Upper lobe of left lung (tissue), 6 donors: ENCODE data around the gene CAPN3. TPM values are rescaled to one million over a fixed set of nuclear protein-coding genes. Genes with fewer than 3 reads are reported as not detected.

Experiments used
- ATAC-seq, 2 donors: fragments of 200-7000 bp; cut with Tn5 transposase; one replicate each; pipeline ENCODE4 v1.9.1; 2022; ENCODE audit warnings: mild to moderate bottlenecking in 2 of 2, moderate library complexity in 2 of 2; ENCODE audit not compliant: low FRiP score in 2 of 2
- DNase-seq, 2 donors: peaks; one replicate each; pipeline ENCODE4 v3.0.0-alpha.2; 2019 to 2020
- H3K27ac ChIP-seq, 4 donors: fragments of 200-600 bp; sonication (generic); one replicate each; pipeline ENCODE4 v1.5.1; 2016 to 2019
- H3K27me3 ChIP-seq, 4 donors: fragments of 200-600 bp; sonication (generic); one replicate each; pipeline ENCODE4 v1.5.1; 2017 to 2019
- H3K36me3 ChIP-seq, 4 donors: fragments of 200-600 bp; sonication (generic); one replicate each; pipeline ENCODE4 v1.5.1; 2016 to 2019
- H3K4me1 ChIP-seq, 4 donors: fragments of 200-600 bp; sonication (generic); one replicate each; pipeline ENCODE4 v1.5.1; 2018 to 2019
- H3K4me3 ChIP-seq, 4 donors: fragments of 200-600 bp; sonication (generic); one replicate each; pipeline ENCODE4 v1.5.1; 2017 to 2019; ENCODE audit warnings: mild to moderate bottlenecking in 2 of 4, moderate library complexity in 1 of 4
- H3K9me3 ChIP-seq, 4 donors: fragments of 200-600 bp; sonication (generic); one replicate each; pipeline ENCODE4 v1.5.1; 2018 to 2019
- EP300 ChIP-seq, 4 donors: sonication (generic); formaldehyde crosslinking; IDR thresholded peaks; one replicate each; pipeline ENCODE4 v1.5.1; 2017; ENCODE audit warnings: antibody characterized with exemption in 4 of 4, control low read depth in 2 of 4
- POLR2A ChIP-seq, 4 donors: fragments of 450-650 bp; IDR thresholded peaks; one replicate each; pipeline ENCODE4 v1.5.1; 2016 to 2017; ENCODE audit warnings: antibody characterized with exemption in 4 of 4, mild to moderate bottlenecking in 2 of 4
- POLR2AphosphoS5 ChIP-seq, 2 donors: sonication (generic); formaldehyde crosslinking; IDR thresholded peaks; one replicate each; pipeline ENCODE4 v1.5.1; 2017; ENCODE audit warnings: antibody characterized with exemption in 2 of 2
- WGBS, 2 donors: methylation state at CpG; one replicate each; pipeline ENCODE4 v1.1.5; 2017 to 2018; 5-methylcytosine and 5-hydroxymethylcytosine counted together
- total RNA-seq, 6 donors: library from RNA; depleted of rRNA in 4 of 6; stranded (reverse); fragments of >200 nt in 4 of 6; gene quantifications; one replicate each; pipeline versions ENCODE4 v1.1.0 to v1.2.1, GENCODE V29; 2016 to 2021
- TF ChIP-seq, protein P1 (sequence below), 6 experiments: fragments of 450-650 bp in 4 of 6; fragments of 200-600 bp in 2 of 6; sonication (generic) in 2 of 6; IDR thresholded peaks; one replicate each; pipeline ENCODE4 v1.5.1; 2016 to 2019; ENCODE audit warnings: antibody characterized with exemption in 6 of 6
- donor health status: DM: no; HTN: no; CAD: no; lungs with moderate emphysema.
- donor health status: DM: no; HTN: yes; CAD: no; lungs with severe emphysema.

Gene CAPN3
- total RNA-seq, 6 donors from 2014 or later, result 24.0 to 369 (median 54.3) TPM

DNA sequence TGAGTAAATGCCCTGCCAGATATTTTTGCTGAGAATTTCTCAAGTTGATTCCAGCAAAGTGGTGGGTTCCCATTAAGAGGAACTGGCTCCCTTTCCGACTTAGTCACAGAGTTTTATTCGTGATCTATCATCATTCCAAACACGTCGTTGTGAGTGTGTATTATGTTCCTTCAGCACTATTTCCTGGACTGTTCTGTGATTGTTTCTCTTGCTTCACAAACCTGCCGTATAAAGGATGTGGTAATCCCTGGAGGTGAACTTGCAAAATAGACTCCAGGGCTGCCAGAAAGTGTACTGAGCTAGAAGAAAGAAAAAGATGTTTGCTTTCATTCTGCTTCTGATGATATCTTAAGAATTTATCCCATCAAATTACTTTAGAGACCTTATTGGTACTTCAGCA, 14.5 kb upstream of the CAPN3 start:
- peaks cover 27 to 48% (median 35%) of the 10 kb centered on the region in 4 donors for H3K36me3 ChIP-seq
- H3K27me3 ChIP-seq, result no peaks in the 10 kb centered on the region
- H3K4me3 ChIP-seq, result no peak overlapping the region
- 41 to 52% methylated on average over 5 of the region's 5 CpGs for whole genome bisulfite sequencing, 2 donors
- H3K9me3 ChIP-seq, result no peaks in the 10 kb centered on the region
- TF ChIP-seq POLR2AphosphoS5 (IDR thresholded peaks at IDR 0.05) (no peak), EP300 (IDR thresholded peaks at IDR 0.05) (no peak), POLR2A (IDR thresholded peaks at IDR 0.05) (no peak)
- TF ChIP-seq, protein P1, sequence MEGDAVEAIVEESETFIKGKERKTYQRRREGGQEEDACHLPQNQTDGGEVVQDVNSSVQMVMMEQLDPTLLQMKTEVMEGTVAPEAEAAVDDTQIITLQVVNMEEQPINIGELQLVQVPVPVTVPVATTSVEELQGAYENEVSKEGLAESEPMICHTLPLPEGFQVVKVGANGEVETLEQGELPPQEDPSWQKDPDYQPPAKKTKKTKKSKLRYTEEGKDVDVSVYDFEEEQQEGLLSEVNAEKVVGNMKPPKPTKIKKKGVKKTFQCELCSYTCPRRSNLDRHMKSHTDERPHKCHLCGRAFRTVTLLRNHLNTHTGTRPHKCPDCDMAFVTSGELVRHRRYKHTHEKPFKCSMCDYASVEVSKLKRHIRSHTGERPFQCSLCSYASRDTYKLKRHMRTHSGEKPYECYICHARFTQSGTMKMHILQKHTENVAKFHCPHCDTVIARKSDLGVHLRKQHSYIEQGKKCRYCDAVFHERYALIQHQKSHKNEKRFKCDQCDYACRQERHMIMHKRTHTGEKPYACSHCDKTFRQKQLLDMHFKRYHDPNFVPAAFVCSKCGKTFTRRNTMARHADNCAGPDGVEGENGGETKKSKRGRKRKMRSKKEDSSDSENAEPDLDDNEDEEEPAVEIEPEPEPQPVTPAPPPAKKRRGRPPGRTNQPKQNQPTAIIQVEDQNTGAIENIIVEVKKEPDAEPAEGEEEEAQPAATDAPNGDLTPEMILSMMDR (IDR thresholded peaks at IDR 0.05), result no peak
- ATAC-seq (peak in 1 of 2 donors; percentile 60), DNase-seq (no peak)
- H3K4me1 ChIP-seq, result no peaks in the 10 kb centered on the region
- no peak overlapping the region for H3K27ac ChIP-seq

DNA sequence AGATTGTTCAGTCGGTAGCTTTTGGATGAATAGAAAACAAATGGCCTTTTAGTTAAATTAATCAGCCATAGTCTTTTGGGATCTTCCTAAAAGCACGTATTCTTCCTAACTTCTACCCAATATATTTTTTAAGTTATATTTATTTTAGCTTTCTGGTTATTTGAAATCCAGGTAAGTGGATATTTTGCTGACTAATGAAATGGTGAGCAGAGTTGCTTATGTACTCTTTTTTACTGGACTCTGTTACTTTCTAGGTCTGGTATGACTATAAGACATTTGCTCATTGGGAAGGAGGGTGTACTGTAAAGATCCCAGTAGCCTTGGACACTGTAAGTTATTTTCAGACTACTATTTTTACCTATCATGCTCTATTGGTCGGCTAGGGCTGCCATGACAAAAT, 13.8 kb upstream of the CAPN3 start:
- Histone ChIP-seq H3K4me3 (no peak overlapping the region), H3K36me3 (peaks cover 27 to 54% (median 35%) of the 10 kb centered on the region in 4 donors), H3K27ac (no peak overlapping the region), H3K27me3 (no peaks in the 10 kb centered on the region), H3K9me3 (no peaks in the 10 kb centered on the region), H3K4me1 (no peaks in the 10 kb centered on the region)
- no peak for TF ChIP-seq EP300 (IDR thresholded peaks at IDR 0.05)
- TF ChIP-seq, protein P1 (IDR thresholded peaks at IDR 0.05), result no peak
- TF ChIP-seq POLR2A (IDR thresholded peaks at IDR 0.05), result no peak
- TF ChIP-seq POLR2AphosphoS5 (IDR thresholded peaks at IDR 0.05), result no peak
- ATAC-seq (no peak), DNase-seq (no peak)
- 94 to 97% methylated on average over 3 of the region's 3 CpGs for WGBS, 2 donors

DNA sequence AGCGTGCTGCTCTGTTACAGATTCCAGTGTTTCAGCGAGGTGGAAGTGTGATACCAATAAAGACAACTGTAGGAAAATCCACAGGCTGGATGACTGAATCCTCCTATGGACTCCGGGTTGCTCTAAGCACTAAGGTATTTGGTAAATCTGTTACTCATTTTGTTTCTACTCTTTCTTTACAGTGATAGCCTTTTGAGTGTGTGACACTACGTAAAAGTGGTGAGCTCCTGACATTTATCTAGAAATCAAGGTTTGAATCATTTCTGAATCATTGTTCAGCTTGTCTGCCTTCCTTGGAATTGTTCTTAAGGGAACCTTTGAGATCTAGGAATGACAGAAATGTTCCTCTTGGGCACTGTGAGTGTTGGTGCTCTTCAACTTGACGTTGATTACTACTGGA, 11.2 kb upstream of the CAPN3 start:
- no peaks in the 10 kb centered on the region for H3K4me1 ChIP-seq
- TF ChIP-seq POLR2A (IDR thresholded peaks at IDR 0.05), result no peak
- TF ChIP-seq, protein P1 (IDR thresholded peaks at IDR 0.05), result no peak
- TF ChIP-seq EP300 (IDR thresholded peaks at IDR 0.05), result no peak
- no peak for TF ChIP-seq POLR2AphosphoS5 (IDR thresholded peaks at IDR 0.05)
- no peak for ATAC-seq
- 91 to 94% methylated on average over 5 of the region's 5 CpGs for WGBS, 2 donors
- DNase-seq, result no peak
- no peaks in the 10 kb centered on the region for H3K27me3 ChIP-seq
- H3K27ac ChIP-seq, result no peak overlapping the region
- H3K4me3 ChIP-seq, result no peak overlapping the region
- H3K36me3 ChIP-seq, result peaks cover 35 to 76% (median 52%) of the 10 kb centered on the region in 4 donors
- no peaks in the 10 kb centered on the region for H3K9me3 ChIP-seq

DNA sequence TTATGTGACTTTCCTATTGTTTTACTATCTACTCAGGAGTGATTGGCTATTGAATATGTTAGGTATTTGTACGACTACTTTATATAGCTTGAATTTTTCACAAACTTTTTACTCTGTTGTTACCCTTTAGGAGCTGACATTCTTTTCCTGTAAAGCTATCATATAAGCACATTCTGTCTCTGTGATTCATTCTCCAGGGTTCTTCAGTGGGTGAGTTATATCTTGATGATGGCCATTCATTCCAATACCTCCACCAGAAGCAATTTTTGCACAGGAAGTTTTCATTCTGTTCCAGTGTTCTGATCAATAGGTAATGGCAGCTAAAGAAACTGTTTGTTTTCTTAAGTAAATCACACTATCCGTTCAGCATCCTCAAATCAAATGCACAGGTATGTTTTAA, 10.1 kb upstream of the CAPN3 start:
- no peak overlapping the region for H3K27ac ChIP-seq
- DNase-seq (no peak), ATAC-seq (no peak)
- WGBS, 2 donors, result 90 to 93% methylated on average over 2 of the region's 2 CpGs
- TF ChIP-seq, protein P1 (IDR thresholded peaks at IDR 0.05), result no peak
- TF ChIP-seq EP300 (IDR thresholded peaks at IDR 0.05) (no peak), POLR2A (IDR thresholded peaks at IDR 0.05) (no peak), POLR2AphosphoS5 (IDR thresholded peaks at IDR 0.05) (no peak)
- H3K9me3 ChIP-seq, result no peaks in the 10 kb centered on the region
- peaks cover 27 to 76% (median 50%) of the 10 kb centered on the region in 4 donors for H3K36me3 ChIP-seq
- no peak overlapping the region for H3K4me3 ChIP-seq
- no peaks in the 10 kb centered on the region for H3K4me1 ChIP-seq
- H3K27me3 ChIP-seq, result no peaks in the 10 kb centered on the region

DNA sequence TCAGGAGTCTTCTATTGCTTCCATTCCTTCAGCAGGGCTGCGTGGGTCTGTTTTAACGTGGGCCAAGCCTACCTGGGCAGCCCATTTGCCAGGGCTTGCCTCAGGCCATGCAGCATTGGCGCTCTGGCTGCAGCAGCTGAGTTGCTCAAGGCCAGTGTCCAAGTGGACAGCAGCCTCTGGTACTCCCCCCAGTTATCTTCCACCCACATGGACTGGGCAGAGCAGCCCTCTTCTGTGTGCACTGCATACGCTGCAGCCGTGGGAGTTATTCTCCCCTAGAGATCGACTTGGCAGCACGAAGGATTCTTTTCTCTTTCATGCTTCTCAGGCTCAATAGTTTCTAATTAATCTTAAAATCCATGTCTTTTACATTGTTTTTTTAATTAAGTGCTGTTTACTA, 6.9 kb upstream of the CAPN3 start:
- no peak overlapping the region for H3K27ac ChIP-seq
- H3K4me1 ChIP-seq, result no peaks in the 10 kb centered on the region
- 96% methylated on average over 7 of the region's 7 CpGs for WGBS, 2 donors
- H3K27me3 ChIP-seq, result no peaks in the 10 kb centered on the region
- H3K36me3 ChIP-seq, result peaks cover 23 to 76% (median 51%) of the 10 kb centered on the region in 4 donors
- H3K9me3 ChIP-seq, result no peaks in the 10 kb centered on the region
- DNase-seq (no peak), ATAC-seq (no peak)
- H3K4me3 ChIP-seq, result no peak overlapping the region
- TF ChIP-seq POLR2A (IDR thresholded peaks at IDR 0.05) (no peak), POLR2AphosphoS5 (IDR thresholded peaks at IDR 0.05) (no peak), EP300 (IDR thresholded peaks at IDR 0.05) (no peak)
- TF ChIP-seq, protein P1 (IDR thresholded peaks at IDR 0.05), result no peak
